IMR-90 (cell line): ENCODE results near the gene RETN. TPM values are rescaled to one million over a fixed set of nuclear protein-coding genes. Genes with fewer than 3 reads are reported as not detected.

Experiments used
- ATAC-seq: fragments of 200-7000 bp; cut with Tn5 transposase; 2 replicates; pipeline ENCODE4 v1.9.1; 2020; ENCODE audit warnings: low read depth, mild to moderate bottlenecking, moderate library complexity
- BruUV-seq: library from RNA; stranded (reverse); fragments of 400-500 nt; replicated peaks from 2 replicates; lab custom pipeline; 2021; lab: Mats Ljungman, UMichigan
- CTCF ChIA-PET: fragments of 300-600 bp; formaldehyde crosslinking; extraction: SDS; loops from one replicate; lab custom pipeline; 2021; ENCODE audit warnings: antibody characterized with exemption; lab: Yijun Ruan, JAX
- POLR2A ChIA-PET: fragments of 300-600 bp; sonication (Branson Sonifier 250); formaldehyde crosslinking; loops from one replicate; lab custom pipeline; 2022; ENCODE audit warnings: antibody characterized with exemption; ENCODE audit not compliant: unreplicated experiment; lab: Charles Lee
- DNase-seq: peaks from one replicate; pipeline ENCODE4 v3.0.0; 2013
- H2AFZ ChIP-seq: replicated peaks from 2 replicates; pipeline ENCODE3; 2013; ENCODE audit warnings: low read length, mild to moderate bottlenecking; ENCODE audit not compliant: poor library complexity
- H2AK5ac ChIP-seq: 2 replicates; pipeline ENCODE4 v1.6.1; 2013; ENCODE audit warnings: low read depth, low read length, inconsistent platforms
- H2AK9ac ChIP-seq: replicated peaks from 2 replicates; pipeline ENCODE3; 2013; ENCODE audit warnings: mild to moderate bottlenecking, low read depth, low read length, moderate library complexity; ENCODE audit not compliant: poor library complexity
- H2BK120ac ChIP-seq: 2 replicates; pipeline ENCODE4 v1.6.1; 2013; ENCODE audit warnings: low read depth, low read length, inconsistent platforms
- H2BK15ac ChIP-seq: 3 replicates; pipeline ENCODE4 v1.6.1; 2013; ENCODE audit warnings: low read depth, low read length, inconsistent platforms
- H2BK20ac ChIP-seq: 2 replicates; pipeline ENCODE4 v1.6.1; 2013; ENCODE audit warnings: low read depth, mild to moderate bottlenecking, inconsistent platforms, low read length, moderate library complexity
- H2BK5ac ChIP-seq: 2 replicates; pipeline ENCODE4 v1.6.1; 2013; ENCODE audit warnings: mild to moderate bottlenecking, low read depth, low read length, inconsistent platforms; ENCODE audit not compliant: poor library complexity, severe bottlenecking
- H3K14ac ChIP-seq: replicated peaks from 2 replicates; pipeline ENCODE4 v1.6.1; 2013; ENCODE audit warnings: low read depth, low read length, inconsistent platforms
- H3K18ac ChIP-seq: 2 replicates; pipeline ENCODE4 v1.6.1; 2013; ENCODE audit warnings: low read depth, low read length, control low read depth
- H3K23ac ChIP-seq: 2 replicates; pipeline ENCODE4 v1.6.1; 2013; ENCODE audit warnings: low read depth, low read length, inconsistent platforms
- H3K27ac ChIP-seq: 2 replicates; pipeline ENCODE4 v1.5.1; 2013; ENCODE audit warnings: mild to moderate bottlenecking, control low read depth, low read length; ENCODE audit not compliant: insufficient read depth
- H3K27me3 ChIP-seq: 2 replicates; pipeline ENCODE4 v1.6.1; 2013; ENCODE audit warnings: low read length; ENCODE audit not compliant: control insufficient read depth, insufficient read depth
- H3K36me3 ChIP-seq: 2 replicates; pipeline ENCODE4 v1.6.1; 2013; ENCODE audit warnings: low read length, mixed read lengths; ENCODE audit not compliant: control insufficient read depth, insufficient read depth
- H3K4ac ChIP-seq: 2 replicates; pipeline ENCODE4 v1.6.1; 2013; ENCODE audit warnings: low read depth, low read length, inconsistent platforms
- H3K4me1 ChIP-seq: 2 replicates; pipeline ENCODE4 v1.6.1; 2013; ENCODE audit warnings: low read length, mixed read lengths; ENCODE audit not compliant: control insufficient read depth, insufficient read depth
- H3K4me2 ChIP-seq: 2 replicates; pipeline ENCODE4 v1.6.1; 2013; ENCODE audit warnings: low read depth, mild to moderate bottlenecking, control low read depth, low read length, moderate library complexity
- H3K4me3 ChIP-seq: 2 replicates; pipeline ENCODE4 v1.5.1; 2013; ENCODE audit warnings: low read depth, mild to moderate bottlenecking, control low read depth, low read length, moderate library complexity; ENCODE audit not compliant: insufficient read depth
- H3K56ac ChIP-seq: 2 replicates; pipeline ENCODE4 v1.6.1; 2013; ENCODE audit warnings: low read length, inconsistent platforms; ENCODE audit not compliant: insufficient read depth; ENCODE audit errors: extremely low read depth
- H3K79me1 ChIP-seq, 2 experiments: 2 replicates each; pipeline ENCODE4 v1.6.1; 2013; ENCODE audit warnings: low read length in 2 of 2, inconsistent platforms in 1 of 2, low read depth in 1 of 2
- H3K9ac ChIP-seq: 2 replicates; pipeline ENCODE4 v1.6.1; 2013; ENCODE audit warnings: low read depth, low read length, control low read depth
- H3K9me1 ChIP-seq: 2 replicates; pipeline ENCODE4 v1.6.1; 2013; ENCODE audit warnings: low read length, inconsistent platforms; ENCODE audit not compliant: insufficient read depth
- H3K9me3 ChIP-seq: 2 replicates; pipeline ENCODE4 v1.6.1; 2013; ENCODE audit warnings: low read length; ENCODE audit not compliant: control insufficient read depth, insufficient read depth
- H4K20me1 ChIP-seq: 2 replicates; pipeline ENCODE4 v1.6.1; 2013; ENCODE audit warnings: low read length, inconsistent platforms; ENCODE audit not compliant: insufficient read depth
- H4K5ac ChIP-seq: 2 replicates; pipeline ENCODE4 v1.6.1; 2013; ENCODE audit warnings: mild to moderate bottlenecking, low read depth, low read length, control low read depth
- H4K8ac ChIP-seq, 2 experiments: 2 replicates each; pipeline ENCODE4 v1.6.1; 2013; ENCODE audit warnings: low read depth in 2 of 2, low read length in 2 of 2, control low read depth in 1 of 2, inconsistent platforms in 1 of 2
- H4K91ac ChIP-seq: 2 replicates; pipeline ENCODE4 v1.6.1; 2013; ENCODE audit warnings: low read depth, low read length, inconsistent platforms; ENCODE audit not compliant: insufficient read depth
- BHLHE40 ChIP-seq: fragments of 150-350 bp; IDR thresholded peaks from 2 replicates; pipeline ENCODE4 v1.6.1; 2016; ENCODE audit warnings: mild to moderate bottlenecking, low read depth, low read length
- CEBPB ChIP-seq: IDR thresholded peaks from 2 replicates; pipeline ENCODE4 v1.6.1; 2012; ENCODE audit warnings: low read depth, low read length, improper control_type of control experiment
- CHD1 ChIP-seq: IDR thresholded peaks from 2 replicates; pipeline ENCODE4 v1.6.1; 2012; ENCODE audit warnings: low read depth, low read length, improper control_type of control experiment
- CTCF ChIP-seq: conservative IDR thresholded peaks from 2 replicates; pipeline ENCODE4 v1.5.1; 2012; ENCODE audit warnings: mild to moderate bottlenecking, low read depth, low read length, improper control_type of control experiment
- ELK1 ChIP-seq: fragments of 150-350 bp; IDR thresholded peaks from 2 replicates; pipeline ENCODE4 v1.6.1; 2016; ENCODE audit warnings: low read depth, mild to moderate bottlenecking, low read length, moderate library complexity, borderline replicate concordance
- MAFK ChIP-seq: IDR thresholded peaks from 2 replicates; pipeline ENCODE4 v1.6.1; 2012; ENCODE audit warnings: low read depth, low read length, improper control_type of control experiment
- MXI1 ChIP-seq: IDR thresholded peaks from 2 replicates; pipeline ENCODE4 v1.6.1; 2012; ENCODE audit warnings: low read depth, mild to moderate bottlenecking, low read length, moderate library complexity, borderline replicate concordance
- RCOR1 ChIP-seq: IDR thresholded peaks from 2 replicates; pipeline ENCODE4 v1.6.1; 2012; ENCODE audit warnings: mild to moderate bottlenecking, low read length, improper control_type of control experiment; ENCODE audit not compliant: insufficient replicate concordance
- SMC3 ChIP-seq: fragments of 150-350 bp; IDR thresholded peaks from 2 replicates; pipeline ENCODE4 v1.6.1; 2016; ENCODE audit warnings: low read depth, mild to moderate bottlenecking, antibody characterized with exemption, low read length, moderate library complexity
- WGBS, 2 experiments: methylation state at CpG; one replicate each; pipeline versions ENCODE4 v1.1.5 to v1.1.7; 2013; ENCODE audit warnings: missing lambda C conversion rate in 2 of 2; ENCODE audit not compliant: insufficient read length in 1 of 2; ENCODE audit errors: extremely low coverage in 2 of 2; 5-methylcytosine and 5-hydroxymethylcytosine counted together
- dilution Hi-C: fragments of 300-500 bp; cut with HindIII; formaldehyde crosslinking; loops from one replicate; pipeline ENCODE4 v1.14.3; 2018; ENCODE audit warnings: low sequenced_read_pairs; ENCODE audit not compliant: unreplicated experiment
- in situ Hi-C: fragments of 300-500 bp; cut with MboI; formaldehyde crosslinking; loops from 3 replicates; pipeline ENCODE4 v1.14.3; 2019; ENCODE audit warnings: low sequenced_read_pairs, inconsistent platforms, mixed read lengths
- intact Hi-C: fragments of 100-400 bp; cut with micrococcal nuclease; formaldehyde crosslinking; loops from 2 replicates; pipeline ENCODE4 v1.10.0; 2022
- polyA plus RNA-seq, 3 experiments: library from polyadenylated mRNA; depleted of rRNA; stranded (reverse); fragments of >200 nt; gene quantifications; 2 replicates each; pipeline ENCODE4 v1.2.3, GENCODE V29; 2012; ENCODE audit warnings: low replicate concordance in 1 of 3
- total RNA-seq: library from RNA; depleted of rRNA; stranded (reverse); fragments of >200 nt; gene quantifications from 2 replicates; pipeline ENCODE4 v1.2.3, GENCODE V29; 2012

The RETN gene
- total and polyA plus RNA-seq, 2 of the 4 experiments (the other 2 are of a cell fraction): not detected

GRCh38 chr19:7662657-7663056 is 6.2 kb upstream of the RETN start:
- Histone ChIP-seq H3K27me3 (peaks cover 9% of the 10 kb centered on the region), H3K4me3 (no peak overlapping the region), H3K14ac (no peak overlapping the region), H4K20me1 (no peaks in the 10 kb centered on the region), H2AK5ac (no peak overlapping the region), H3K9me3 (no peaks in the 10 kb centered on the region), H3K4ac (no peak overlapping the region), H2BK20ac (no peak overlapping the region), H2AFZ (no peak overlapping the region), H2BK120ac (no peak overlapping the region), H3K9ac (no peak overlapping the region), H3K56ac (no peak overlapping the region), H3K18ac (no peak overlapping the region), H3K9me1 (no peaks in the 10 kb centered on the region), H3K4me1 (no peaks in the 10 kb centered on the region), H3K4me2 (no peak overlapping the region), H4K5ac (no peak overlapping the region), H2BK15ac (no peak overlapping the region), H2BK5ac (no peak overlapping the region), H2AK9ac (no peak overlapping the region), H3K23ac (no peak overlapping the region), H3K36me3 (no peaks in the 10 kb centered on the region), H4K8ac (no peak overlapping the region), H4K91ac (no peak overlapping the region), H3K79me1 (no peaks in the 10 kb centered on the region), H3K27ac (no peak overlapping the region)
- TF ChIP-seq MXI1: no peak
- no peak for TF ChIP-seq MAFK
- TF ChIP-seq SMC3: no peak
- TF ChIP-seq ELK1: no peak
- no peak for TF ChIP-seq CHD1
- no peak for TF ChIP-seq BHLHE40
- no peak for TF ChIP-seq RCOR1
- TF ChIP-seq CEBPB: no peak
- TF ChIP-seq CTCF: no peak
- BruUV-seq: no TSS peak
- no peak for ATAC-seq
- CTCF ChIA-PET: no interaction called here
- intact Hi-C loops (no loop called here), in situ Hi-C loops (no loop called here), dilution Hi-C loops (no loop called here)
- no peak for DNase-seq
- POLR2A ChIA-PET: no interaction called here
- WGBS, 2 experiments: 87% methylated on average over 7 of the region's 14 CpGs; no CpG with 5 or more reads in 1 of the 2 experiments
